HCT116 (cell line): ENCODE measurements around the gene SFTPD. TPM values are rescaled to one million over a fixed set of nuclear protein-coding genes. Genes with fewer than 3 reads are reported as not detected.

ENCODE experiments used
- ATAC-seq: fragments of 200-7000 bp; cut with Tn5 transposase; 2 replicates; pipeline ENCODE4 v1.9.1; 2020; ENCODE audit warnings: mild to moderate bottlenecking, moderate library complexity
- BruUV-seq: library from RNA; stranded (reverse); fragments of 400-500 nt; replicated peaks from 2 replicates; lab custom pipeline; 2021; lab: Mats Ljungman, UMichigan
- CTCF ChIA-PET: fragments of 300-600 bp; sonication (Branson Sonifier 250); formaldehyde crosslinking; loops from one replicate; lab custom pipeline; 2021; ENCODE audit warnings: antibody characterized with exemption; lab: Charles Lee
- POLR2A ChIA-PET: fragments of 300-600, 350-600 bp; sonication (Branson Sonifier 250); formaldehyde crosslinking; loops from one replicate; lab custom pipeline; 2021; ENCODE audit warnings: antibody characterized with exemption; lab: Charles Lee
- RAD21 ChIA-PET, 2 experiments: fragments of 300-600 bp; sonication (Branson Sonifier 250); formaldehyde crosslinking; loops; one replicate each; lab custom pipeline; 2023; ENCODE audit warnings: low total read pairs in 2 of 2; ENCODE audit not compliant: uncharacterized antibody in 2 of 2, unreplicated experiment in 2 of 2, low non-redundant PET in 1 of 2; lab: Charles Lee
- DNase-seq: peaks from one replicate; pipeline ENCODE4 v3.0.0-alpha.2; 2010; ENCODE audit warnings: low read depth, low spot score
- H2AFZ ChIP-seq: fragments of 200-600 bp; shearing (Covaris generic), sonication (generic); 2 replicates; pipeline ENCODE4 v1.6.1; 2017; ENCODE audit warnings: low read depth, mixed run types, mixed read lengths, antibody characterized with exemption, low read length; ENCODE audit not compliant: poor library complexity, severe bottlenecking
- H3K27ac ChIP-seq: 2 replicates; pipeline ENCODE4 v1.5.1; 2012; ENCODE audit warnings: low read depth, low read length
- H3K27me3 ChIP-seq: fragments of 200-600 bp; sonication (generic); 2 replicates; pipeline ENCODE4 v1.6.1; 2016; ENCODE audit warnings: mixed run types, low read length, mixed read lengths; ENCODE audit not compliant: insufficient read depth
- H3K36me3 ChIP-seq, 2 experiments: fragments of 200-500 bp in 1 of 2; fragments of 200-600 bp in 1 of 2; sonication (Bioruptor generic) in 1 of 2; sonication (generic) in 1 of 2; 2 replicates each; pipeline versions ENCODE4 v1.5.1 to v1.6.1; 2014 to 2016; ENCODE audit warnings: low read length in 2 of 2, inconsistent platforms in 1 of 2, mixed read lengths in 1 of 2, mixed run types in 1 of 2; ENCODE audit not compliant: insufficient read depth in 2 of 2, control insufficient read depth in 1 of 2
- H3K4me1 ChIP-seq, 2 experiments: fragments of 200-600 bp in 1 of 2; sonication (generic) in 1 of 2; 2 replicates each; pipeline versions ENCODE4 v1.5.1 to v1.6.1; 2012 to 2017; ENCODE audit warnings: low read length in 2 of 2, inconsistent platforms in 1 of 2, mild to moderate bottlenecking in 1 of 2, mixed read lengths in 1 of 2, mixed run types in 1 of 2, moderate library complexity in 1 of 2; ENCODE audit not compliant: insufficient read depth in 2 of 2, control insufficient read depth in 1 of 2
- H3K4me2 ChIP-seq: fragments of 200-600 bp; sonication (generic); 2 replicates; pipeline ENCODE4 v1.6.1; 2017; ENCODE audit warnings: mixed run types, low read length, mixed read lengths
- H3K4me3 ChIP-seq, 2 experiments: fragments of 200-600 bp in 1 of 2; sonication (generic) in 1 of 2; replicated peaks in 1 of 2; 2 replicates each; pipeline ENCODE4 v1.5.1; 2011 to 2016; ENCODE audit warnings: low read length in 2 of 2, control low read depth in 1 of 2, low read depth in 1 of 2, mild to moderate bottlenecking in 1 of 2, mixed read lengths in 1 of 2, mixed run types in 1 of 2
- H3K79me2 ChIP-seq: fragments of 200-600 bp; sonication (generic); 2 replicates; pipeline ENCODE4 v1.6.1; 2017; ENCODE audit warnings: mild to moderate bottlenecking, mixed run types, low read length, moderate library complexity, mixed read lengths; ENCODE audit not compliant: insufficient read depth
- H3K9ac ChIP-seq: fragments of 200-600 bp; sonication (generic); 2 replicates; pipeline ENCODE4 v1.6.1; 2016; ENCODE audit warnings: low read length, mixed read lengths
- H3K9me2 ChIP-seq: fragments of 200-600 bp; sonication (generic), shearing (Covaris generic); 2 replicates; pipeline ENCODE4 v1.6.1; 2017; ENCODE audit warnings: mixed run types, mild to moderate bottlenecking, moderate library complexity; ENCODE audit not compliant: insufficient read depth
- H3K9me3 ChIP-seq, 2 experiments: fragments of 200-500 bp in 1 of 2; fragments of 200-600 bp in 1 of 2; sonication (Bioruptor generic) in 1 of 2; sonication (generic) in 1 of 2; 2 replicates each; pipeline ENCODE4 v1.6.1; 2014 to 2017; ENCODE audit warnings: low read length in 2 of 2, mixed read lengths in 2 of 2, inconsistent platforms in 1 of 2, low read depth in 1 of 2, mild to moderate bottlenecking in 1 of 2, mixed run types in 1 of 2, moderate library complexity in 1 of 2; ENCODE audit not compliant: control insufficient read depth in 1 of 2, insufficient read depth in 1 of 2
- H4K20me1 ChIP-seq: fragments of 200-600 bp; sonication (generic), shearing (Covaris generic); 2 replicates; pipeline ENCODE4 v1.6.1; 2017; ENCODE audit warnings: mixed run types, mild to moderate bottlenecking, moderate library complexity; ENCODE audit not compliant: insufficient read depth
- CBX3 ChIP-seq: IDR thresholded peaks from 2 replicates; pipeline ENCODE4 v1.6.1; 2012; ENCODE audit warnings: low read depth
- CEBPB ChIP-seq: IDR thresholded peaks from 2 replicates; pipeline ENCODE4 v1.6.1; 2012; ENCODE audit warnings: low read depth
- EZH2 ChIP-seq: fragments of 200-600 bp; sonication (generic); IDR thresholded peaks from 2 replicates; pipeline ENCODE4 v1.6.1; 2017; ENCODE audit warnings: antibody characterized with exemption, mixed run types
- POLR2AphosphoS5 ChIP-seq: IDR thresholded peaks from 2 replicates; pipeline ENCODE4 v1.6.1; 2011; ENCODE audit warnings: mild to moderate bottlenecking, low read depth, low read length, moderate library complexity
- SIN3A ChIP-seq: IDR thresholded peaks from 2 replicates; pipeline ENCODE4 v1.6.1; 2012; ENCODE audit warnings: low read depth
- SRF ChIP-seq: IDR thresholded peaks from 2 replicates; pipeline ENCODE4 v1.6.1; 2012; ENCODE audit warnings: low read depth
- TCF7L2 ChIP-seq: IDR thresholded peaks from 2 replicates; pipeline ENCODE4 v1.7.0; 2011; ENCODE audit warnings: borderline replicate concordance, inconsistent platforms; ENCODE audit not compliant: insufficient read depth, insufficient read length; ENCODE audit errors: extremely low read depth
- ZFX ChIP-seq: fragments of 450-650 bp; IDR thresholded peaks from 2 replicates; pipeline ENCODE4 v1.6.1; 2017
- intact Hi-C: fragments of 100-400 bp; cut with micrococcal nuclease; formaldehyde crosslinking; loops from 2 replicates; pipeline ENCODE4 v1.10.0; 2022
- total RNA-seq: library from RNA; stranded (reverse); gene quantifications from one replicate; pipeline ENCODE4 v1.2.1, GENCODE V29; 2021; ENCODE audit not compliant: unreplicated experiment
- TF ChIP-seq, protein P1 (sequence below), 3 experiments: fragments of 200-600 bp in 1 of 3; sonication (generic) in 1 of 3; IDR thresholded peaks in 2 of 3; conservative IDR thresholded peaks in 1 of 3; 2 replicates each; pipeline ENCODE4 v1.5.1; 2012 to 2017; ENCODE audit warnings: low read depth in 2 of 3, low read length in 2 of 3, antibody characterized with exemption in 1 of 3, borderline replicate concordance in 1 of 3, control low read depth in 1 of 3, mild to moderate bottlenecking in 1 of 3, mixed read lengths in 1 of 3, mixed run types in 1 of 3, moderate library complexity in 1 of 3; ENCODE audit not compliant: insufficient read depth in 1 of 3
- TF ChIP-seq, protein P2 (sequence below): IDR thresholded peaks from 2 replicates; pipeline ENCODE4 v1.6.1; 2012

Gene SFTPD
- total RNA-seq, 1 experiment from 2014 or later, result 0.66 TPM

DNA sequence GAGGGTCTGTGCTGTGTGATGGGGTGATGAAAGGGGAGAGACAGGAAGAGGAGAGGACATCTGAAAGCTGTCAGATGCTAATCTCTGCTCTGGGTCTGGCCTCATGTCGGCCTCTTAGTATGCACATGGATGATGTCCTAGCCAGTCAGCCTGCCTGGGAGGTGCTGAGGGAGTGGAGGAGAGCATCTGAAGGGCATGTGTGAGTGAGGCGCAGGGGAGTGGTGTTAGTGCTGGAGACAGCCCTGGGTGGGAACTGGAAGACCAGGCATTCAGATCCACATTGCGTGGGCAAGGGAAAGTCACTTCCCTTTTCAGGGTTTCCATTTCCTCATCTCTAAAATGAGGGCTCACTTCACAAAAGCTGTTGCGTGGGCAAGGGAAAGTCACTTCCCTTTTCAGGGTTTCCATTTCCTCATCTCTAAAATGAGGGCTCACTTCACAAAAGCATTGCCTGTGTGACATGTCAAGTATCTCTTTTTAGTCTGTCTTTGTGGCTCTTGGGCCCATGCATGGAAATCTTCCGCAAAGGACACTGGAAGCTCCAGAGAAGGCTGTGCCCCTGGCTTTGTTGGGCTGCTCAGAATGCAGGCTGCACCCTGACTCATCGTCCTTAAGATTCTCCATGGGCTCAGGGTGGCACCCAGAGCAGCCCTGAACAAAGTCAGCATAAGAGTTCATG, 10.0 kb downstream of the SFTPD start:
- intact Hi-C loops, result no loop called here
- Histone ChIP-seq H3K4me2 (no peak overlapping the region), H3K27ac (no peak overlapping the region), H3K9me2 (no peaks in the 10 kb centered on the region), H3K4me1 (no peaks in the 10 kb centered on the region), H3K36me3 (no peaks in the 10 kb centered on the region), H3K27me3 (no peaks in the 10 kb centered on the region), H3K9me3 (no peaks in the 10 kb centered on the region), H4K20me1 (no peaks in the 10 kb centered on the region), H2AFZ (no peak overlapping the region), H3K9ac (no peak overlapping the region), H3K79me2 (no peaks in the 10 kb centered on the region), H3K4me3 (no peak overlapping the region)
- POLR2A ChIA-PET, result no interaction called here
- DNase-seq (no peak), ATAC-seq (no peak)
- CTCF ChIA-PET, result no interaction called here
- BruUV-seq, result no TSS peak
- RAD21 ChIA-PET, result no interaction called here
- TF ChIP-seq, protein P1, sequence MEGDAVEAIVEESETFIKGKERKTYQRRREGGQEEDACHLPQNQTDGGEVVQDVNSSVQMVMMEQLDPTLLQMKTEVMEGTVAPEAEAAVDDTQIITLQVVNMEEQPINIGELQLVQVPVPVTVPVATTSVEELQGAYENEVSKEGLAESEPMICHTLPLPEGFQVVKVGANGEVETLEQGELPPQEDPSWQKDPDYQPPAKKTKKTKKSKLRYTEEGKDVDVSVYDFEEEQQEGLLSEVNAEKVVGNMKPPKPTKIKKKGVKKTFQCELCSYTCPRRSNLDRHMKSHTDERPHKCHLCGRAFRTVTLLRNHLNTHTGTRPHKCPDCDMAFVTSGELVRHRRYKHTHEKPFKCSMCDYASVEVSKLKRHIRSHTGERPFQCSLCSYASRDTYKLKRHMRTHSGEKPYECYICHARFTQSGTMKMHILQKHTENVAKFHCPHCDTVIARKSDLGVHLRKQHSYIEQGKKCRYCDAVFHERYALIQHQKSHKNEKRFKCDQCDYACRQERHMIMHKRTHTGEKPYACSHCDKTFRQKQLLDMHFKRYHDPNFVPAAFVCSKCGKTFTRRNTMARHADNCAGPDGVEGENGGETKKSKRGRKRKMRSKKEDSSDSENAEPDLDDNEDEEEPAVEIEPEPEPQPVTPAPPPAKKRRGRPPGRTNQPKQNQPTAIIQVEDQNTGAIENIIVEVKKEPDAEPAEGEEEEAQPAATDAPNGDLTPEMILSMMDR (IDR thresholded peaks at IDR 0.05 in 2 of 3, conservative IDR thresholded peaks at IDR 0.05 in 1 of 3; ENCODE audit: borderline replicate concordance in 1 of 3, insufficient read depth in 1 of 3, low read depth in 2 of 3, low read length in 2 of 3), result no peak
- TF ChIP-seq CBX3 (no peak), SRF (no peak), EZH2 (no peak), ZFX (no peak), SIN3A (no peak), POLR2AphosphoS5 (no peak), CEBPB (no peak), TCF7L2 (no peak)
- TF ChIP-seq, protein P2, sequence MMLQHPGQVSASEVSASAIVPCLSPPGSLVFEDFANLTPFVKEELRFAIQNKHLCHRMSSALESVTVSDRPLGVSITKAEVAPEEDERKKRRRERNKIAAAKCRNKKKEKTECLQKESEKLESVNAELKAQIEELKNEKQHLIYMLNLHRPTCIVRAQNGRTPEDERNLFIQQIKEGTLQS, result no peak
